WTC11 (cell line): ENCODE measurements around the gene HDHD5. TPM values are rescaled to one million over a fixed set of nuclear protein-coding genes. Genes with fewer than 3 reads are reported as not detected.

Experiments used
- ATAC-seq: fragments of 200-7000 bp; cut with Tn5 transposase; 2 replicates; pipeline ENCODE4 v1.10.0; 2021; ENCODE audit warnings: mild to moderate bottlenecking, moderate library complexity
- CTCF ChIA-PET: fragments of 300-600 bp; sonication (Branson Sonifier 250); formaldehyde crosslinking; loops from one replicate; lab custom pipeline; 2021; ENCODE audit warnings: antibody characterized with exemption; lab: Charles Lee
- POLR2A ChIA-PET: fragments of 350-600 bp; sonication (Branson Sonifier 250); formaldehyde crosslinking; loops from one replicate; lab custom pipeline; 2021; ENCODE audit warnings: antibody characterized with exemption; lab: Charles Lee
- DNase-seq: peaks from one replicate; pipeline ENCODE4 v3.0.0; 2021; ENCODE audit warnings: low spot score
- H3K27ac Mint-ChIP-seq: 2 replicates; pipeline ENCODE4 v1.8.0; 2021; ENCODE audit warnings: mixed read lengths
- H3K27me3 Mint-ChIP-seq: 2 replicates; pipeline ENCODE4 v1.8.0; 2021; ENCODE audit warnings: low read depth, mild to moderate bottlenecking, moderate library complexity, mixed read lengths
- H3K36me3 Mint-ChIP-seq: 2 replicates; pipeline ENCODE4 v1.8.0; 2021; ENCODE audit warnings: mixed read lengths
- H3K4me1 Mint-ChIP-seq: 2 replicates; pipeline ENCODE4 v1.8.0; 2022; ENCODE audit warnings: mixed read lengths
- H3K4me3 Mint-ChIP-seq: 2 replicates; pipeline ENCODE4 v1.8.0; 2021; ENCODE audit warnings: mild to moderate bottlenecking, moderate library complexity, mixed read lengths
- H3K9me3 Mint-ChIP-seq: 2 replicates; pipeline ENCODE4 v1.8.0; 2021; ENCODE audit warnings: mixed read lengths
- ARID4B ChIP-seq: sonication (generic); formaldehyde crosslinking; IDR thresholded peaks from 2 replicates; pipeline ENCODE4 v1.8.0; 2023; ENCODE audit warnings: missing genetic modification reagents, mild to moderate bottlenecking, borderline replicate concordance
- ELF4 ChIP-seq: sonication (generic); formaldehyde crosslinking; IDR thresholded peaks from 2 replicates; pipeline ENCODE4 v1.8.1; 2022; ENCODE audit warnings: low read depth, mild to moderate bottlenecking, moderate library complexity, missing genetic modification reagents
- JAZF1 ChIP-seq: fragments of 250-450 bp; sonication (Bioruptor Pico); IDR thresholded peaks from 2 replicates; pipeline ENCODE4 v1.9.0; 2021; ENCODE audit warnings: moderate library complexity, mild to moderate bottlenecking, inconsistent platforms
- MLX ChIP-seq: sonication (generic); formaldehyde crosslinking; IDR thresholded peaks from 2 replicates; pipeline ENCODE4 v1.8.1; 2023; ENCODE audit warnings: mild to moderate bottlenecking, missing genetic modification reagents, moderate library complexity
- NR2C2 ChIP-seq: sonication (generic); formaldehyde crosslinking; IDR thresholded peaks from 2 replicates; pipeline ENCODE4 v1.8.0; 2022; ENCODE audit warnings: mild to moderate bottlenecking, missing genetic modification reagents
- ZNF232 ChIP-seq: sonication (generic); formaldehyde crosslinking; IDR thresholded peaks from 2 replicates; pipeline ENCODE4 v1.8.0; 2022; ENCODE audit warnings: mild to moderate bottlenecking, missing genetic modification reagents
- ZNF317 ChIP-seq: sonication (generic); formaldehyde crosslinking; IDR thresholded peaks from 2 replicates; pipeline ENCODE4 v1.8.1; 2023; ENCODE audit warnings: low read depth, mild to moderate bottlenecking, moderate library complexity, missing genetic modification reagents, borderline replicate concordance
- ZNF416 ChIP-seq: fragments of 250-450 bp; sonication (Bioruptor Pico); IDR thresholded peaks from 2 replicates; pipeline ENCODE4 v1.9.0; 2021; ENCODE audit warnings: mild to moderate bottlenecking, inconsistent platforms
- ZNF423 ChIP-seq: fragments of 250-450 bp; sonication (Bioruptor Pico); IDR thresholded peaks from 2 replicates; pipeline ENCODE4 v2.1.2; 2022; ENCODE audit warnings: mild to moderate bottlenecking, moderate library complexity
- total RNA-seq: library from RNA; stranded (reverse); gene quantifications from 3 replicates; pipeline ENCODE4 v1.2.3, GENCODE V29; 2021
- TF ChIP-seq, protein P1 (sequence below): fragments of 200-600 bp; IDR thresholded peaks from 2 replicates; pipeline ENCODE4 v1.8.0; 2022; ENCODE audit warnings: antibody characterized with exemption

The HDHD5 gene
- total RNA-seq, 1 experiment from 2014 or later: 84.0 TPM

DNA sequence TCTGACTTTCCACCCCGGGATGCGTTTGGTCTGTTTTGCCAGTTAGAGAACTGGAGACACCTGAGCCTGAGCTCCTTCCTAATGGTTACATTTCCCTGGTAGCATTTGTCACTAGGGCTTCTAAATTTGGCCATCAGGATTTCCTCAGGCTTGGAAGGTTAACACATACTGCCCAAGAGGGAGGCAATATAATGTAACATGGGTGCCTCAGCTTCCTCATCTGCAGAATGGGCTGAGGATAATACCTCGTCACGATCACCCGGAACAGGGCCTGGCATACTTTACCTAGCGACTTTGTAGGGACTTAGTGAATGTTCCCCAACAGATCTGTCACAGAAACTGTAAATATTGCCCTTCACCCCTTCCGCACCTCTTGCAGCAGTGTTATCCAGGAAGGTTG is 63.0 kb downstream of the HDHD5 start (continued):
- TF ChIP-seq, protein P1, sequence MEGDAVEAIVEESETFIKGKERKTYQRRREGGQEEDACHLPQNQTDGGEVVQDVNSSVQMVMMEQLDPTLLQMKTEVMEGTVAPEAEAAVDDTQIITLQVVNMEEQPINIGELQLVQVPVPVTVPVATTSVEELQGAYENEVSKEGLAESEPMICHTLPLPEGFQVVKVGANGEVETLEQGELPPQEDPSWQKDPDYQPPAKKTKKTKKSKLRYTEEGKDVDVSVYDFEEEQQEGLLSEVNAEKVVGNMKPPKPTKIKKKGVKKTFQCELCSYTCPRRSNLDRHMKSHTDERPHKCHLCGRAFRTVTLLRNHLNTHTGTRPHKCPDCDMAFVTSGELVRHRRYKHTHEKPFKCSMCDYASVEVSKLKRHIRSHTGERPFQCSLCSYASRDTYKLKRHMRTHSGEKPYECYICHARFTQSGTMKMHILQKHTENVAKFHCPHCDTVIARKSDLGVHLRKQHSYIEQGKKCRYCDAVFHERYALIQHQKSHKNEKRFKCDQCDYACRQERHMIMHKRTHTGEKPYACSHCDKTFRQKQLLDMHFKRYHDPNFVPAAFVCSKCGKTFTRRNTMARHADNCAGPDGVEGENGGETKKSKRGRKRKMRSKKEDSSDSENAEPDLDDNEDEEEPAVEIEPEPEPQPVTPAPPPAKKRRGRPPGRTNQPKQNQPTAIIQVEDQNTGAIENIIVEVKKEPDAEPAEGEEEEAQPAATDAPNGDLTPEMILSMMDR: no peak
- TF ChIP-seq ZNF317 (CRISPR knock-in tag) (no peak), ELF4 (CRISPR knock-in tag) (no peak), ZNF423 (CRISPR knock-in tag) (no peak), ZNF232 (no peak), ZNF416 (no peak), MLX (no peak)
- TF ChIP-seq, all 79 proteins: peak for 0

DNA sequence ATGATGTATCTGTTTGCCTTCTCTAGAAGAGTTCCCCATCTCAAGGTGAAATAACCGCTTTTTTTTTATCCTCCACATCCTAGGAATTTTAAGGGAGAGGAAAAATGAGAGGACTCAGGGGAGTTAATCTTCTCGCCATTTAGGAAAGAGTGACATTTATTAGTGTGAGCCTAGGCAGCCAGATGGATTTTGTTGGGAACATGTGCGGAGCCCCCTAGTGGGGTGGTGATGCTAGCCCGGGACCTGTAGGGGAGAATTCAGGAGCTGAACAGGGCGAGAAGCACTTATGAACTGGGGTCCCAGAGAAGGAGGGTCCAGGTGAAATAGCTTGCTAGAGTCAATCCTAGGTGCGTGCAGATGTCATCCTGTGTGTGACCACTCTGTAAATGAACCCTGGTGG is 63.5 kb downstream of the HDHD5 start:
- ATAC-seq: peak; percentile 82

More for the DNA sequence above, 63.5 kb downstream of the HDHD5 start:
- DNase-seq: peak; percentile 64
- H3K4me1 Mint-ChIP-seq: peaks cover 8% of the 10 kb centered on the region
- H3K36me3 Mint-ChIP-seq: peaks cover 4% of the 10 kb centered on the region; the same call in 1 of the 2 replicates
- H3K27me3 Mint-ChIP-seq: no peaks in the 10 kb centered on the region
- ChIA-PET CTCF (interaction anchor here (0.5 to 3.4 kb wide), 34 partner anchors 9 to 647 kb away, joined by 3 to 27 read pairs (median 4); partner anchors contain the start of gene BCL2L13), POLR2A (no interaction called here)
- no peak overlapping the region for H3K27ac Mint-ChIP-seq
- TF ChIP-seq ARID4B (CRISPR knock-in tag): no peak
- no peak for TF ChIP-seq JAZF1 (CRISPR knock-in tag)
- TF ChIP-seq NR2C2 (CRISPR knock-in tag): no peak
- TF ChIP-seq, protein P1: peak; percentile 32; the same call in 1 of the 2 replicates
- no peaks in the 10 kb centered on the region for H3K9me3 Mint-ChIP-seq
- H3K4me3 Mint-ChIP-seq: no peak overlapping the region
